Endothelial cell of umbilical vein (primary cell): ENCODE results near the gene SCAMP2. TPM values are rescaled to one million over a fixed set of nuclear protein-coding genes. Genes with fewer than 3 reads are reported as not detected.

Experiments
- BruUV-seq: library from RNA; stranded (reverse); fragments of 400-500 nt; replicated peaks from 2 replicates; lab custom pipeline; 2021; lab: Mats Ljungman, UMichigan
- CTCF ChIA-PET: fragments of 300-600, 350-600 bp; sonication (Branson Sonifier 250); formaldehyde crosslinking; loops from one replicate; lab custom pipeline; 2021; ENCODE audit warnings: antibody characterized with exemption, inconsistent platforms; lab: Charles Lee
- POLR2A ChIA-PET: fragments of 300-600, 350-600 bp; sonication (Branson Sonifier 250); formaldehyde crosslinking; loops from one replicate; lab custom pipeline; 2021; ENCODE audit warnings: antibody characterized with exemption, inconsistent platforms; lab: Charles Lee
- DNase-seq: peaks from one replicate; pipeline ENCODE4 v3.0.0-alpha.2; 2011; ENCODE audit warnings: low read depth, low spot score
- FAIRE-seq: peaks from 2 replicates; lab custom pipeline; 2011; peaks lifted over from hg19 to GRCh38; lab: Jason Lieb, UNC
- H2AFZ ChIP-seq: 2 replicates; pipeline ENCODE4 v1.6.0; 2012; ENCODE audit warnings: low read depth, low read length, control low read depth, inconsistent platforms
- H3K27ac ChIP-seq: 2 replicates; pipeline ENCODE4 v1.5.1; 2011; ENCODE audit warnings: low read depth, mild to moderate bottlenecking, control low read depth, low read length, moderate library complexity; ENCODE audit not compliant: insufficient read depth
- H3K27me3 ChIP-seq, 2 experiments: 2 replicates each; pipeline versions ENCODE4 v1.6.0 to v1.6.1; 2011; ENCODE audit warnings: low read length in 2 of 2, mixed read lengths in 1 of 2; ENCODE audit not compliant: control insufficient read depth in 2 of 2, insufficient read depth in 2 of 2
- H3K36me3 ChIP-seq, 2 experiments: 2 replicates in 1 of 2; 3 replicates in 1 of 2; pipeline ENCODE4 v1.5.1; 2011; ENCODE audit warnings: low read length in 2 of 2, mild to moderate bottlenecking in 1 of 2, moderate library complexity in 1 of 2; ENCODE audit not compliant: control insufficient read depth in 2 of 2, insufficient read depth in 2 of 2; ENCODE audit errors: extremely low read depth in 1 of 2
- H3K4me1 ChIP-seq: 3 replicates; pipeline ENCODE4 v1.5.1; 2011; ENCODE audit warnings: mild to moderate bottlenecking, low read length; ENCODE audit not compliant: control insufficient read depth, insufficient read depth; ENCODE audit errors: extremely low read depth
- H3K4me2 ChIP-seq: 2 replicates; pipeline ENCODE4 v1.6.1; 2011; ENCODE audit warnings: low read length, control low read depth, mixed read lengths; ENCODE audit not compliant: insufficient read depth
- H3K4me3 ChIP-seq, 3 experiments: fragments of 200-600 bp in 1 of 3; sonication (generic), shearing (Covaris generic) in 1 of 3; replicated peaks in 1 of 3; 2 replicates each; pipeline ENCODE4 v1.5.1; 2011 to 2016; ENCODE audit warnings: control low read depth in 3 of 3, low read length in 3 of 3, mild to moderate bottlenecking in 2 of 3, inconsistent platforms in 1 of 3, low read depth in 1 of 3, moderate library complexity in 1 of 3; ENCODE audit not compliant: insufficient read depth in 1 of 3
- H3K79me2 ChIP-seq: 2 replicates; pipeline ENCODE4 v1.6.0; 2012; ENCODE audit warnings: low read length, inconsistent platforms; ENCODE audit not compliant: control insufficient read depth, insufficient read depth
- H3K9ac ChIP-seq: replicated peaks from 2 replicates; pipeline ENCODE3; 2011; ENCODE audit warnings: low read length, control low read depth; ENCODE audit not compliant: insufficient read depth; ENCODE audit errors: extremely low read depth
- H3K9me1 ChIP-seq: replicated peaks from 3 replicates; pipeline ENCODE4 v1.6.0; 2011; ENCODE audit warnings: mild to moderate bottlenecking, low read length; ENCODE audit not compliant: control insufficient read depth, insufficient read depth; ENCODE audit errors: extremely low read depth
- H3K9me3 ChIP-seq: replicated peaks from 2 replicates; pipeline ENCODE4 v1.5.1; 2012; ENCODE audit warnings: low read length, inconsistent platforms; ENCODE audit not compliant: control insufficient read depth, insufficient read depth
- H4K20me1 ChIP-seq: replicated peaks from 2 replicates; pipeline ENCODE3; 2011; ENCODE audit warnings: mild to moderate bottlenecking, low read length; ENCODE audit not compliant: control insufficient read depth, insufficient read depth; ENCODE audit errors: extremely low read depth
- CTCF ChIP-seq, 2 donors: IDR thresholded peaks; 1 replicate in 1 of 2; 2 replicates in 1 of 2; pipeline ENCODE4 v1.5.1; 2011; ENCODE audit warnings: low read length in 2 of 2, mild to moderate bottlenecking in 2 of 2, moderate library complexity in 2 of 2, control low read depth in 1 of 2, inconsistent platforms in 1 of 2, low read depth in 1 of 2; ENCODE audit not compliant: insufficient read depth in 1 of 2; ENCODE audit errors: extremely low read depth in 1 of 2
- EZH2 ChIP-seq: IDR thresholded peaks from 2 replicates; pipeline ENCODE4 v1.6.1; 2012; ENCODE audit warnings: borderline replicate concordance, low read depth, mild to moderate bottlenecking, moderate library complexity, low read length, inconsistent platforms; ENCODE audit not compliant: severe bottlenecking
- FOS ChIP-seq: IDR thresholded peaks from 2 replicates; pipeline ENCODE4 v1.6.1; 2011; ENCODE audit warnings: mild to moderate bottlenecking, low read length, moderate library complexity, borderline replicate concordance; ENCODE audit not compliant: insufficient read depth
- JUN ChIP-seq: IDR thresholded peaks from 2 replicates; pipeline ENCODE4 v1.6.1; 2011; ENCODE audit warnings: borderline replicate concordance, low read depth; ENCODE audit not compliant: insufficient read length, insufficient read depth
- MYC ChIP-seq: IDR thresholded peaks from one replicate; pipeline ENCODE4 v1.6.1; 2011; ENCODE audit warnings: mild to moderate bottlenecking, low read depth, low read length
- POLR2AphosphoS5 ChIP-seq: IDR thresholded peaks from 2 replicates; pipeline ENCODE4 v1.6.1; 2012; ENCODE audit warnings: low read depth, mild to moderate bottlenecking, control low read depth, low read length, moderate library complexity; ENCODE audit not compliant: insufficient read depth
- dilution Hi-C: fragments of 300-500 bp; cut with MboI; formaldehyde crosslinking; loops from one replicate; pipeline ENCODE4 v1.15.0; 2019; ENCODE audit warnings: low sequenced_read_pairs; ENCODE audit not compliant: extremely low pct_ligation_motif_present
- intact Hi-C: fragments of 100-400 bp; cut with micrococcal nuclease; formaldehyde crosslinking; loops from one replicate; pipeline ENCODE4 v1.10.0; 2022
- polyA plus RNA-seq, 4 experiments: library from polyadenylated mRNA; depleted of rRNA in 3 of 4; stranded (reverse) in 3 of 4; unstranded in 1 of 4; fragments of >200 nt; gene quantifications; 2 replicates each; pipeline versions ENCODE4 v1.2.1 to v1.2.3, GENCODE V29; 2011 to 2012; ENCODE audit warnings: missing spikeins in 1 of 4
- total RNA-seq: library from RNA; stranded (reverse); gene quantifications from 2 replicates; pipeline ENCODE4 v1.2.3, GENCODE V29; 2021

The SCAMP2 gene
- total and polyA plus RNA-seq, 2 donors (not counting 3 experiments of a cell fraction or from before 2014, with no cell fraction given): 67.3 to 256 TPM

- Histone ChIP-seq H3K36me3 (no peaks in the 10 kb centered on the region), H3K9me3 (no peaks in the 10 kb centered on the region), H3K27me3 (no peaks in the 10 kb centered on the region), H2AFZ (no peak overlapping the region), H4K20me1 (no peaks in the 10 kb centered on the region), H3K9me1 (no peaks in the 10 kb centered on the region), H3K27ac (no peak overlapping the region), H3K4me3 (no peak overlapping the region), H3K4me1 (peaks cover 8% of the 10 kb centered on the region), H3K4me2 (no peak overlapping the region), H3K9ac (no peak overlapping the region), H3K79me2 (no peaks in the 10 kb centered on the region)
- no peak for DNase-seq
- CTCF ChIA-PET: interaction anchor here (1.1 kb wide), 1 partner anchor 86 kb away, joined by 3 read pairs; no protein-coding TSS in a partner anchor
- intact Hi-C loops (no loop called here), dilution Hi-C loops (no loop called here)
- BruUV-seq: no TSS peak
- TF ChIP-seq MYC (no peak), POLR2AphosphoS5 (no peak), EZH2 (no peak), CTCF (IDR thresholded peaks at IDR 0.05; ENCODE audit: extremely low read depth in 1 of 2, insufficient read depth in 1 of 2, low read depth in 1 of 2, low read length in 2 of 2) (no peak), JUN (no peak), FOS (no peak)
- no peak for FAIRE-seq
- POLR2A ChIA-PET: no interaction called here
These were observed 57.8 kb downstream of the SCAMP2 start for GRCh38 chr15:74815121-74815934.
